ENCODE data around the gene ZBTB43.

GRCh38 chr9:126793686-126794417, 11.0 kb upstream of the ZBTB43 start:
- TF ChIP-seq CTCF (conservative IDR thresholded peaks at IDR 0.05; ENCODE audit: low read length) = no peak
- TF ChIP-seq EZH2phosphoT487 (IDR thresholded peaks at IDR 0.05; ENCODE audit: borderline replicate concordance) = no peak
